K562 (cell line): ENCODE data around the gene SNX25. TPM values are rescaled to one million over a fixed set of nuclear protein-coding genes. Genes with fewer than 3 reads are reported as not detected.
A peak's percentile ranks its signal among the peaks of the same experiment; 100 is the strongest.

Source experiments
- ESRRA ChIP-seq: fragments of 450-650 bp; IDR thresholded peaks from 2 replicates; pipeline ENCODE4 v1.6.1; 2014; ENCODE audit warnings: low read depth, mild to moderate bottlenecking, moderate library complexity, borderline replicate concordance
- FOXJ3 ChIP-seq: sonication (generic); formaldehyde crosslinking; IDR thresholded peaks from 2 replicates; pipeline ENCODE4 v1.4.0; 2020; ENCODE audit warnings: mild to moderate bottlenecking, missing genetic modification reagents
- FOXK2 ChIP-seq, 2 experiments: fragments of 450-650 bp; IDR thresholded peaks in 1 of 2; conservative IDR thresholded peaks in 1 of 2; 2 replicates each; pipeline ENCODE4 v1.6.1; 2016; ENCODE audit warnings: low read depth in 2 of 2, mild to moderate bottlenecking in 1 of 2
- HSF4 ChIP-seq: fragments of 250-450 bp; sonication (Bioruptor Pico); IDR thresholded peaks from 2 replicates; pipeline ENCODE4 v2.1.2; 2022; ENCODE audit warnings: mild to moderate bottlenecking, moderate library complexity, borderline replicate concordance
- ILF3 ChIP-seq: fragments of 450-650 bp; IDR thresholded peaks from 2 replicates; pipeline ENCODE4 v1.6.1; 2018; ENCODE audit warnings: antibody characterized with exemption, mild to moderate bottlenecking, moderate library complexity, borderline replicate concordance
- KDM1A ChIP-seq, 2 experiments: fragments of 450-650 bp; IDR thresholded peaks; 2 replicates each; pipeline ENCODE4 v1.6.1; 2016; ENCODE audit warnings: mild to moderate bottlenecking in 2 of 2
- MAZ ChIP-seq, 2 experiments: fragments of 450-650 bp in 1 of 2; sonication (generic) in 1 of 2; formaldehyde crosslinking; IDR thresholded peaks in 1 of 2; conservative IDR thresholded peaks in 1 of 2; 2 replicates each; pipeline versions ENCODE4 v1.4.0 to v1.5.0; 2020; ENCODE audit warnings: mild to moderate bottlenecking in 1 of 2, missing genetic modification reagents in 1 of 2
- RFX1 ChIP-seq: fragments of 450-650 bp; IDR thresholded peaks from 2 replicates; pipeline ENCODE4 v1.6.1; 2016; ENCODE audit warnings: mild to moderate bottlenecking, moderate library complexity
- polyA plus RNA-seq, 8 experiments: library from polyadenylated mRNA; depleted of rRNA in 4 of 8; stranded (reverse) in 5 of 8; unstranded in 3 of 8; fragments of >200 nt; fragmentation: Nextera tagmentation in 2 of 8; fragmentation: Illumina TruSeq in 1 of 8; extraction: Ambion mirVana in 2 of 8; extraction: Trizol in 1 of 8; gene quantifications; 2 replicates each; pipeline versions ENCODE4 v1.2.1 to v1.2.3, GENCODE V29; 2011 to 2014; ENCODE audit warnings: inconsistent platforms in 1 of 8, missing spikeins in 1 of 8
- total RNA-seq, 7 experiments: library from RNA; depleted of rRNA in 6 of 7; stranded (reverse); fragments of >200 nt in 6 of 7; fragmentation: Illumina TruSeq in 2 of 7; extraction: Trizol in 2 of 7; gene quantifications; 2 replicates each; pipeline versions ENCODE4 v1.2.1 to v1.2.3, GENCODE V29; 2011 to 2021; ENCODE audit warnings: low replicate concordance in 1 of 7
- TF ChIP-seq, protein P1 (sequence below): fragments of 200-800 bp; sonication (Bioruptor generic); IDR thresholded peaks from 2 replicates; pipeline ENCODE4 v1.6.1; 2016; ENCODE audit warnings: missing genetic modification characterization, missing compliant biosample characterization
- TF ChIP-seq, protein P2 (sequence below): fragments of 450-650 bp; IDR thresholded peaks from 2 replicates; pipeline ENCODE4 v1.6.1; 2016
- TF ChIP-seq, protein P3 (sequence below): sonication (generic); formaldehyde crosslinking; IDR thresholded peaks from 2 replicates; pipeline ENCODE4 v1.8.0; 2022; ENCODE audit warnings: missing genetic modification reagents, mild to moderate bottlenecking, borderline replicate concordance
- TF ChIP-seq, protein P4 (sequence below): IDR thresholded peaks from 2 replicates; pipeline ENCODE4 v1.6.1; 2012; ENCODE audit warnings: low read depth, low read length, improper control_type of control experiment, borderline replicate concordance
- TF ChIP-seq, protein P5 (sequence below): fragments of 250-450 bp; sonication (Bioruptor Pico); IDR thresholded peaks from 2 replicates; pipeline ENCODE4 v1.4.0; 2020; ENCODE audit warnings: borderline replicate concordance

SNX25 gene
- total and polyA plus RNA-seq, 9 of the 15 experiments (the other 6 are each of a cell fraction or from before 2014, with no cell fraction given): 2.5 to 23.4 (median 13.3) TPM

DNA sequence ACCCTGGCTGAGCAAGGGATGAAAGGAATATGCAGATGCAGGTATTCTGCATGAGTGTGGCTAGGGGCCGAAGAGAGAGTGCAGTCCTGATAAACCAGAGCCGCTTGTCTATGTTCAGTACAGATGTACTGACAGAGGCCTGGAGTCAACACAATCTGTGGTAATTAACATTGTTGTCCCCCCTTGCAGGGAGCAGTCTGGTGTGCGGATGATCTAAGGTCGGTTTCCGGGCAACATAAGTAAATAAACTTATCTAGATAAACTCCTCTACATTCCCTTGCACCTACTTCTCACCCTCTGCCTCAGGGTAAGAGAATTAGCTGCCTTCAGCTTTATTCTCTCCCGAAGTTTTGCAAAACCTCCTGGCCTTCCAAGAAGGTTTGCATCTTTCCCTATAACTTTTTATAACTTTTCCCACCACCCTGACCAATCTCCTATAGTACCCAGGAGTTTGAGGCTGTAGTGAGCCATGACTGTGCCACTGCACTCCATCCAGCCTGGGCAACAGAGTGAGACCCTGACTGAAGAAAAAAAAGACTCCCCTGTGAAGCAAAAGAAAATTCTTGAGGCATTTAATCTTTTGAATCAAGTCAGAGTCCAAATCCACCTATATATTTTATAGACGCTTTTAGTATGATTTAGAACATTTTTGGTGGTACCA, 26.6 kb downstream of the SNX25 start (continued):
- TF ChIP-seq, protein P1, sequence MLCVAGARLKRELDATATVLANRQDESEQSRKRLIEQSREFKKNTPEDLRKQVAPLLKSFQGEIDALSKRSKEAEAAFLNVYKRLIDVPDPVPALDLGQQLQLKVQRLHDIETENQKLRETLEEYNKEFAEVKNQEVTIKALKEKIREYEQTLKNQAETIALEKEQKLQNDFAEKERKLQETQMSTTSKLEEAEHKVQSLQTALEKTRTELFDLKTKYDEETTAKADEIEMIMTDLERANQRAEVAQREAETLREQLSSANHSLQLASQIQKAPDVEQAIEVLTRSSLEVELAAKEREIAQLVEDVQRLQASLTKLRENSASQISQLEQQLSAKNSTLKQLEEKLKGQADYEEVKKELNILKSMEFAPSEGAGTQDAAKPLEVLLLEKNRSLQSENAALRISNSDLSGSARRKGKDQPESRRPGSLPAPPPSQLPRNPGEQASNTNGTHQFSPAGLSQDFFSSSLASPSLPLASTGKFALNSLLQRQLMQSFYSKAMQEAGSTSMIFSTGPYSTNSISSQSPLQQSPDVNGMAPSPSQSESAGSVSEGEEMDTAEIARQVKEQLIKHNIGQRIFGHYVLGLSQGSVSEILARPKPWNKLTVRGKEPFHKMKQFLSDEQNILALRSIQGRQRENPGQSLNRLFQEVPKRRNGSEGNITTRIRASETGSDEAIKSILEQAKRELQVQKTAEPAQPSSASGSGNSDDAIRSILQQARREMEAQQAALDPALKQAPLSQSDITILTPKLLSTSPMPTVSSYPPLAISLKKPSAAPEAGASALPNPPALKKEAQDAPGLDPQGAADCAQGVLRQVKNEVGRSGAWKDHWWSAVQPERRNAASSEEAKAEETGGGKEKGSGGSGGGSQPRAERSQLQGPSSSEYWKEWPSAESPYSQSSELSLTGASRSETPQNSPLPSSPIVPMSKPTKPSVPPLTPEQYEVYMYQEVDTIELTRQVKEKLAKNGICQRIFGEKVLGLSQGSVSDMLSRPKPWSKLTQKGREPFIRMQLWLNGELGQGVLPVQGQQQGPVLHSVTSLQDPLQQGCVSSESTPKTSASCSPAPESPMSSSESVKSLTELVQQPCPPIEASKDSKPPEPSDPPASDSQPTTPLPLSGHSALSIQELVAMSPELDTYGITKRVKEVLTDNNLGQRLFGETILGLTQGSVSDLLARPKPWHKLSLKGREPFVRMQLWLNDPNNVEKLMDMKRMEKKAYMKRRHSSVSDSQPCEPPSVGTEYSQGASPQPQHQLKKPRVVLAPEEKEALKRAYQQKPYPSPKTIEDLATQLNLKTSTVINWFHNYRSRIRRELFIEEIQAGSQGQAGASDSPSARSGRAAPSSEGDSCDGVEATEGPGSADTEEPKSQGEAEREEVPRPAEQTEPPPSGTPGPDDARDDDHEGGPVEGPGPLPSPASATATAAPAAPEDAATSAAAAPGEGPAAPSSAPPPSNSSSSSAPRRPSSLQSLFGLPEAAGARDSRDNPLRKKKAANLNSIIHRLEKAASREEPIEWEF (CRISPR knock-in tag): no peak
- TF ChIP-seq KDM1A (IDR thresholded peaks at IDR 0.05): peak; percentile 62 to 68
- TF ChIP-seq ESRRA: 0 out of 2 replicates have a peak, but pooled peaks have one; percentile 27
- peak in 1 of 2 experiments; percentile 52; a peak in 1 of 4 replicates for TF ChIP-seq FOXK2 (conservative IDR thresholded peaks at IDR 0.05 in 1 of 2, IDR thresholded peaks at IDR 0.05 in 1 of 2; ENCODE audit: low read depth in 2 of 2)
- TF ChIP-seq, protein P2, sequence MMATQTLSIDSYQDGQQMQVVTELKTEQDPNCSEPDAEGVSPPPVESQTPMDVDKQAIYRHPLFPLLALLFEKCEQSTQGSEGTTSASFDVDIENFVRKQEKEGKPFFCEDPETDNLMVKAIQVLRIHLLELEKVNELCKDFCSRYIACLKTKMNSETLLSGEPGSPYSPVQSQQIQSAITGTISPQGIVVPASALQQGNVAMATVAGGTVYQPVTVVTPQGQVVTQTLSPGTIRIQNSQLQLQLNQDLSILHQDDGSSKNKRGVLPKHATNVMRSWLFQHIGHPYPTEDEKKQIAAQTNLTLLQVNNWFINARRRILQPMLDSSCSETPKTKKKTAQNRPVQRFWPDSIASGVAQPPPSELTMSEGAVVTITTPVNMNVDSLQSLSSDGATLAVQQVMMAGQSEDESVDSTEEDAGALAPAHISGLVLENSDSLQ: peak; percentile 48
- peak; percentile 80 for TF ChIP-seq RFX1
- TF ChIP-seq, protein P3, sequence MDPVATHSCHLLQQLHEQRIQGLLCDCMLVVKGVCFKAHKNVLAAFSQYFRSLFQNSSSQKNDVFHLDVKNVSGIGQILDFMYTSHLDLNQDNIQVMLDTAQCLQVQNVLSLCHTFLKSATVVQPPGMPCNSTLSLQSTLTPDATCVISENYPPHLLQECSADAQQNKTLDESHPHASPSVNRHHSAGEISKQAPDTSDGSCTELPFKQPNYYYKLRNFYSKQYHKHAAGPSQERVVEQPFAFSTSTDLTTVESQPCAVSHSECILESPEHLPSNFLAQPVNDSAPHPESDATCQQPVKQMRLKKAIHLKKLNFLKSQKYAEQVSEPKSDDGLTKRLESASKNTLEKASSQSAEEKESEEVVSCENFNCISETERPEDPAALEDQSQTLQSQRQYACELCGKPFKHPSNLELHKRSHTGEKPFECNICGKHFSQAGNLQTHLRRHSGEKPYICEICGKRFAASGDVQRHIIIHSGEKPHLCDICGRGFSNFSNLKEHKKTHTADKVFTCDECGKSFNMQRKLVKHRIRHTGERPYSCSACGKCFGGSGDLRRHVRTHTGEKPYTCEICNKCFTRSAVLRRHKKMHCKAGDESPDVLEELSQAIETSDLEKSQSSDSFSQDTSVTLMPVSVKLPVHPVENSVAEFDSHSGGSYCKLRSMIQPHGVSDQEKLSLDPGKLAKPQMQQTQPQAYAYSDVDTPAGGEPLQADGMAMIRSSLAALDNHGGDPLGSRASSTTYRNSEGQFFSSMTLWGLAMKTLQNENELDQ (CRISPR knock-in tag): no peak
- TF ChIP-seq MAZ (CRISPR knock-in tag; conservative IDR thresholded peaks at IDR 0.05 in 1 of 2, IDR thresholded peaks at IDR 0.05 in 1 of 2): 0 out of 4 replicates have a peak, but pooled peaks of 1 of the 2 experiments have one; percentile 24
- TF ChIP-seq, protein P4, sequence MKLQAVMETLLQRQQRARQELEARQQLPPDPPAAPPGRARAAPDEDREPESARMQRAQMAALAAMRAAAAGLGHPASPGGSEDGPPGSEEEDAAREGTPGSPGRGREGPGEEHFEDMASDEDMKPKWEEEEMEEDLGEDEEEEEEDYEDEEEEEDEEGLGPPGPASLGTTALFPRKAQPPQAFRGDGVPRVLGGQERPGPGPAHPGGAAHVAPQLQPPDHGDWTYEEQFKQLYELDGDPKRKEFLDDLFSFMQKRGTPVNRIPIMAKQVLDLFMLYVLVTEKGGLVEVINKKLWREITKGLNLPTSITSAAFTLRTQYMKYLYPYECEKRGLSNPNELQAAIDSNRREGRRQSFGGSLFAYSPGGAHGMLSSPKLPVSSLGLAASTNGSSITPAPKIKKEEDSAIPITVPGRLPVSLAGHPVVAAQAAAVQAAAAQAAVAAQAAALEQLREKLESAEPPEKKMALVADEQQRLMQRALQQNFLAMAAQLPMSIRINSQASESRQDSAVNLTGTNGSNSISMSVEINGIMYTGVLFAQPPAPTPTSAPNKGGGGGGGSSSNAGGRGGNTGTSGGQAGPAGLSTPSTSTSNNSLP: 0 out of 2 replicates have a peak, but pooled peaks have one; percentile 10
- TF ChIP-seq HSF4: no peak
- TF ChIP-seq ILF3: no peak
- TF ChIP-seq, protein P5, sequence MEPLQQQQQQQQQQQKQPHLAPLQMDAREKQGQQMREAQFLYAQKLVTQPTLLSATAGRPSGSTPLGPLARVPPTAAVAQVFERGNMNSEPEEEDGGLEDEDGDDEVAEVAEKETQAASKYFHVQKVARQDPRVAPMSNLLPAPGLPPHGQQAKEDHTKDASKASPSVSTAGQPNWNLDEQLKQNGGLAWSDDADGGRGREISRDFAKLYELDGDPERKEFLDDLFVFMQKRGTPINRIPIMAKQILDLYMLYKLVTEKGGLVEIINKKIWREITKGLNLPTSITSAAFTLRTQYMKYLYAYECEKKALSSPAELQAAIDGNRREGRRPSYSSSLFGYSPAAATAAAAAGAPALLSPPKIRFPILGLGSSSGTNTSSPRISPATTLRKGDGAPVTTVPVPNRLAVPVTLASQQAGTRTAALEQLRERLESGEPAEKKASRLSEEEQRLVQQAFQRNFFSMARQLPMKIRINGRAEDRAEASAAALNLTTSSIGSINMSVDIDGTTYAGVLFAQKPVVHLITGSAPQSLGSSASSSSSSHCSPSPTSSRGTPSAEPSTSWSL (CRISPR knock-in tag): no peak
- TF ChIP-seq FOXJ3 (CRISPR knock-in tag): peak; percentile 82; the same call in 1 of the 2 replicates
